SU-DHL-6 (cell line): Measurements from ENCODE around the gene PDXP.

Experiments
- CTCF ChIP-seq: fragments of 200-600 bp; sonication (generic); IDR thresholded peaks from one replicate; pipeline ENCODE4 v1.5.1; 2017; ENCODE audit warnings: antibody characterized with exemption, mild to moderate bottlenecking, low read length, moderate library complexity; ENCODE audit not compliant: insufficient read depth, poor library complexity, severe bottlenecking
- EZH2phosphoT487 ChIP-seq: fragments of 200-600 bp; sonication (generic), shearing (Covaris generic); conservative IDR thresholded peaks from 2 replicates; pipeline ENCODE4 v1.6.1; 2018; ENCODE audit warnings: mild to moderate bottlenecking, antibody characterized with exemption, low read length, moderate library complexity, mixed read lengths

GRCh38 chr22:37659066-37659896 is 758 bp downstream of the PDXP start:
- TF ChIP-seq EZH2phosphoT487 (no peak), CTCF (no peak)
